T-helper 2 cell treated with Interferon-gamma antibody and Interleukin-4, amounts not matched to agents 5 μg/mL and 100 μg/mL, for 36 hours (primary cell): Measurements from ENCODE around the gene SDK1.

Source experiments
- DNase-seq: peaks from one replicate; pipeline ENCODE4 v3.0.0; 2021; ENCODE audit warnings: low spot score
- H3K27ac Mint-ChIP-seq: one replicate; pipeline ENCODE4 v1.8.0; 2021; ENCODE audit warnings: mild to moderate bottlenecking, mixed read lengths
- H3K27me3 Mint-ChIP-seq: one replicate; pipeline ENCODE4 v1.8.0; 2021; ENCODE audit warnings: low read depth, mixed read lengths
- H3K36me3 Mint-ChIP-seq: one replicate; pipeline ENCODE4 v1.8.0; 2021; ENCODE audit warnings: low read depth, mixed read lengths
- H3K4me1 Mint-ChIP-seq: one replicate; pipeline ENCODE4 v1.8.0; 2021; ENCODE audit warnings: low read depth, mixed read lengths
- H3K4me3 Mint-ChIP-seq: one replicate; pipeline ENCODE4 v1.8.0; 2022; ENCODE audit warnings: mild to moderate bottlenecking, moderate library complexity, mixed read lengths
- H3K9me3 Mint-ChIP-seq: one replicate; pipeline ENCODE4 v1.8.0; 2021; ENCODE audit warnings: mixed read lengths

SDK1 gene

DNA sequence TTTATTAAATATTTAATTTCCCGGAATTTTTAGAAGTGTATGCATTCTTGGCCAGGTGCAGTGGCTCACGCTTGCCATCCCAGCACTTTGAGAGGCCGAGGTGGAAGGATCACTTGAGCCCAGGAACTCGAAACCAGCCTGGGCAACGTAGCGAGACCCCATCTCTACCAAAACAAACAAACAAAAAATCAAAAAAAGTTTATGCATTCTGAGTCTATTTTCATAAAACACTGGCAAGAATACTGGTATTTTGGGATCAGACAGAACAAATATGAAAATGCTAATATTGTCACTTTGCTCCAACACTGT, 940.2 kb downstream of the SDK1 start:
- Mint-ChIP-seq H3K4me3 (no peak overlapping the region), H3K36me3 (no peaks in the 10 kb centered on the region), H3K9me3 (peaks cover 4% of the 10 kb centered on the region), H3K27me3 (no peaks in the 10 kb centered on the region), H3K4me1 (no peaks in the 10 kb centered on the region), H3K27ac (no peak overlapping the region)
- DNase-seq: no peak

DNA sequence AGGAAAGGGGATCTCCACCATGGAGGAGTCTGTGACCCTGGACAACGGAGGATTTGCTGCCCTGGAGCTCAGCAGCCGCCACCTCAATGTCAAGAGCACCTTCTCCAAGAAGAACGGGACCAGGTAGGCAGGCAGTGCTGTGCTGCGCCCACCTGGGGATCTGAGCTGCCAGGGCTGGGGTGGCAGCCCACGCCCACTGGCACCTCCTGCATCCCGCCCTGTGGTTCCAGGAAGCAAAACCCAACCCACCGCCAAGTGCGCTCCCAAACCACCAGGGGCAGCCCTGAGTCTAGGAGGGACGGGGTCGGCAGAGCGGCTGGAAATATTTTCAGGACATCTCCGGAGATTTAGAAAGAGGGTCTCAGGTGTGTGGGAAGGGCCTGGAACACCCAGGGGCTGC, 940.7 kb downstream of the SDK1 start:
- Mint-ChIP-seq H3K9me3 (peaks cover 4% of the 10 kb centered on the region), H3K27me3 (no peaks in the 10 kb centered on the region), H3K4me1 (no peaks in the 10 kb centered on the region), H3K4me3 (no peak overlapping the region), H3K27ac (no peak overlapping the region), H3K36me3 (no peaks in the 10 kb centered on the region)
- DNase-seq: no peak

DNA sequence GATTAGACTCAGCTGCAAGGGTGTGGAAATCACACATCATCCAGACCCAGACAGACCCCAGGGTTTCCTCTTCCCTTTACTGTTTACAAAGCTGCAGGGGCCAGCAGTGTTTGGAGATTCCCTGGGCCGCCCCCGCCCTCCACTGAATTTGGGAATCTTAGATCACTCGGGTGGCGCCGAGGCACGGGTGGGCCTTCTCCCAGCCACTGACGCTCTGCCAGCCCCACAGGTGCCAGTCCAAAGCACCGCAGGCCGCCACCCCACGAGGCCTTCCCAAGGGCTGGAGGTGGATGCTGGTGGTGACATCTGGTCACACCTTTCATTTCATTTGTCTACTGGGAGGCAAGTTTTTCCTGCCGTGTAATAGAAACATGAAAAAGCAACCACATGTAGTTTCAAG, 941.7 kb downstream of the SDK1 start:
- no peak overlapping the region for H3K4me3 Mint-ChIP-seq
- H3K9me3 Mint-ChIP-seq: peaks cover 4% of the 10 kb centered on the region
- no peak overlapping the region for H3K27ac Mint-ChIP-seq
- H3K27me3 Mint-ChIP-seq: no peaks in the 10 kb centered on the region
- DNase-seq: no peak
- no peaks in the 10 kb centered on the region for H3K36me3 Mint-ChIP-seq
- no peaks in the 10 kb centered on the region for H3K4me1 Mint-ChIP-seq

DNA sequence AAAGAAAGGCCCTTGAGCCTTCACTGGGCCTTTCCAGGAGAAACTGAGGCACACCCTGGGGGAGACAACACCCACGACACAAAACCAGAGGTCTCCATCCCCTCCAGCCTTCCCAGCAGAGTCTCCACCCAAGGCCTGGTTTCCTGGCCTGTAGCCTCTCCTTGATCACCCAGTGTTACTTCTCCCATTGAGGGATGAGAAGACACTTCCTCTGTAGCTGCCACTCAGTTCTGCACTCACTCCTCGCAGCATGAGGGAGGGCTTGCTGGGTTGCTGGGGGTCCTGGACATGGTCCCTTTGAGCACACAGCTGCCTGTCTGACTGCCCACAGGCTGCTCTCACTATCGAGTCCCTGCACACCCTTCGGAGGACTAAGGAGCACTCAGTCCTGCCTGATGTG, 943.0 kb downstream of the SDK1 start:
- Mint-ChIP-seq H3K27ac (no peak overlapping the region), H3K4me1 (no peaks in the 10 kb centered on the region), H3K36me3 (no peaks in the 10 kb centered on the region), H3K27me3 (no peaks in the 10 kb centered on the region), H3K4me3 (no peak overlapping the region), H3K9me3 (peaks cover 15% of the 10 kb centered on the region)
- DNase-seq: no peak

DNA sequence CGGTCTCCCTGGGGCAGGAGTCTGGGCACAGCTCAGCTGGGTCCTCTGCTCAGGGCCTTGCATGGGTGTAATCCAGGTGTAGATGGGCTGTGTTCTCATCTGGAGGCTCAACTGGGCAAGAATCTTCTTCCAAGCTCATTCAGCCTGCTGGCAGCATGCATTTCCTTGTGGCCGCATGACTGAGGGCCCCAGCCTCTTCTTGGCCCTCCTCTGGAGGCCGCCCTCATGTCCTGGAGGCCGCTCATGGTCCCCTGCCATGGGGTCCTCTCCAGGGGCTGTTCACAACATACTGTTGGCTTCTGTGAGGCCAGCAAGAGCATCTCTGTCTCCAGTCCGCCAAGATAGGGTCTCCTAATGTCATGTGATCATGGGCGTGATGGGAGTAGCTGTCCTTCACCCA, 943.6 kb downstream of the SDK1 start:
- no peaks in the 10 kb centered on the region for H3K36me3 Mint-ChIP-seq
- no peak overlapping the region for H3K4me3 Mint-ChIP-seq
- H3K9me3 Mint-ChIP-seq: peaks cover 16% of the 10 kb centered on the region
- H3K27ac Mint-ChIP-seq: no peak overlapping the region
- H3K4me1 Mint-ChIP-seq: no peaks in the 10 kb centered on the region
- no peak for DNase-seq
- H3K27me3 Mint-ChIP-seq: no peaks in the 10 kb centered on the region

DNA sequence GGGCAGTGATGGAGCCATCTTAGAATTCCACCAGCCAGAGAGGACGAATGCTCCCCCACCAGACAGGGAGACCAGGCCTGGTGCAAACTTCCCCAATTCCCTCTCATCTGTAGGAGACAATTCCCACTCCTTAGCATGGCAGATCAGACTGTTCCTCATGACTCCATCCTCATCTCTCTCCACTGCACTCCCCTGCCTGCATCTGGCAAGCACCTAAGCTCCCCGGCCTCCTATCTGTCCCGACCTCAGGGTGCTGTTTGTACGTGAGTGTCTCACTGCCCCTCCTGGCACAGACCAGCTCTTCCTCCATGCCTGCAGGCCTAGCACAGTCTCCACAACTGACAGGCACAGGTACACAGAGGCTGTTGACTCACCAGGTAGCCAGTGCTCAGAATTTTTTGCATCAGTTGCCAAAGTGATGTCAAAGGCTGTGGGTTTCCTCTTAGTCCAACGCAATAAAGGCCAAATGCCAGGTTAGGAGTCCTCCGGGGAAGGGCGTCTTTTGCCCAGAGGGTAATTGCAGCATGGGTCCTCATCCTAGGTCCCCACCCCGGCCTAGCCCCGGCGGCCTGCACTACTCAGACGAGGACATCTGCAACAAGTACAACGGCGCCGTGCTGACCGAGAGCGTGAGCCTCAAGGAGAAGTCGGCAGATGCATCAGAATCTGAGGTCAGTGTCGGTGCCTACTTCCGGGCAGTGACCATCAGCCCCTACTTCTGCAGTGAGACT, 944.2 kb downstream of the SDK1 start:
- no peaks in the 10 kb centered on the region for H3K27me3 Mint-ChIP-seq
- no peaks in the 10 kb centered on the region for H3K4me1 Mint-ChIP-seq
- no peaks in the 10 kb centered on the region for H3K36me3 Mint-ChIP-seq
- DNase-seq: no peak
- H3K27ac Mint-ChIP-seq: no peak overlapping the region
- no peak overlapping the region for H3K4me3 Mint-ChIP-seq
- peaks cover 22% of the 10 kb centered on the region for H3K9me3 Mint-ChIP-seq

DNA sequence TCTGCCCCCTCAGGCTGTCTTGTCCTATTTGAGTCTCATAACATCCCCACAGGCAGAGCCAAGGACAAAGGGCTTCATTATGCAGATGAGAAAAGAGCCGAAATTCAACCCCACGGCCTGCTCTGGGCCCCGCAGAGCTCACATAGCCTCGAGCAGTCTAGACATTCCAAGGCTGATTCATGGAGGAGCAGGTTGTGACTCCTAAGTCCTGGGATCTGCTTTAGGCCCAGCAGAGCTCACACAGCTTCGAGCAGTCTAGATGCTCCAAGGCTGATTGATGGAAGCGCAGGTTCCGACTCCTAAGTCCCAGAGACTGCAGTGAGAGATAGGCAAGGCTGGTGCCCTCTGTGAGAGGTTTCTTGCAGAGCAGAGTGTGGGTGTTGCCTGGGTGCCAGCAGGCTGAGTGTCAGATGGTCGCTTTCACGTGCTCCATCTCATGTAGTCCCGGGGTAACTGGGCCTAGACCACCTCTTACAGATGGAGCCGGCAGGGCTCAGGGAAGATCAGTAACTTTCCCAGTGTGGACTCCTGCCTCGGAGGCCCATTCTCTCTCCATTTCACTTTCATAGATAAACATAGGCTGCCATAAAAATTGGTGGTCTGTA, 944.9 kb downstream of the SDK1 start:
- no peak overlapping the region for H3K27ac Mint-ChIP-seq
- peaks cover 24% of the 10 kb centered on the region for H3K9me3 Mint-ChIP-seq
- no peaks in the 10 kb centered on the region for H3K27me3 Mint-ChIP-seq
- no peak for DNase-seq
- H3K36me3 Mint-ChIP-seq: no peaks in the 10 kb centered on the region
- H3K4me1 Mint-ChIP-seq: no peaks in the 10 kb centered on the region
- no peak overlapping the region for H3K4me3 Mint-ChIP-seq

DNA sequence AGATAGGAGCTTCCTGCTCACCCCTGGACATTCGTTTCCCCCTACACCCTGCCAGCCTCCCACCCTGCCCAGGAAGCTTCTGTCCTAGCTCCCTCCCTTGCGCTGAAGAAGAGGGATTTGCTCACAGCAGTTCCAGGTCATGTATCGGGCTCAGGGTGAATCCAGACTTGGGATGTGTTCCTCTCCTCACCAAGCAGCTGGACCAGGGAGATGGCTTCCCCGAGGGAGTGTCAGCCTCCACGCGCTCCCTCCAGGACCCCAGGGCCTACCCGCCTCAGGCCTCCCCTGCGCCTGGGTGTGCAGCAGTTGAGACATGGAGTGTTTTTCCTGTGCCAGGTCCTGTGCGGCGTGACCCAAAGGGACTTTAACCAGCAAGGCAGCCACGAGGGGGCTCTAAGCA, 945.5 kb downstream of the SDK1 start:
- Mint-ChIP-seq H3K9me3 (peaks cover 30% of the 10 kb centered on the region), H3K4me1 (no peaks in the 10 kb centered on the region), H3K36me3 (no peaks in the 10 kb centered on the region), H3K27me3 (no peaks in the 10 kb centered on the region), H3K27ac (no peak overlapping the region), H3K4me3 (no peak overlapping the region)
- no peak for DNase-seq

DNA sequence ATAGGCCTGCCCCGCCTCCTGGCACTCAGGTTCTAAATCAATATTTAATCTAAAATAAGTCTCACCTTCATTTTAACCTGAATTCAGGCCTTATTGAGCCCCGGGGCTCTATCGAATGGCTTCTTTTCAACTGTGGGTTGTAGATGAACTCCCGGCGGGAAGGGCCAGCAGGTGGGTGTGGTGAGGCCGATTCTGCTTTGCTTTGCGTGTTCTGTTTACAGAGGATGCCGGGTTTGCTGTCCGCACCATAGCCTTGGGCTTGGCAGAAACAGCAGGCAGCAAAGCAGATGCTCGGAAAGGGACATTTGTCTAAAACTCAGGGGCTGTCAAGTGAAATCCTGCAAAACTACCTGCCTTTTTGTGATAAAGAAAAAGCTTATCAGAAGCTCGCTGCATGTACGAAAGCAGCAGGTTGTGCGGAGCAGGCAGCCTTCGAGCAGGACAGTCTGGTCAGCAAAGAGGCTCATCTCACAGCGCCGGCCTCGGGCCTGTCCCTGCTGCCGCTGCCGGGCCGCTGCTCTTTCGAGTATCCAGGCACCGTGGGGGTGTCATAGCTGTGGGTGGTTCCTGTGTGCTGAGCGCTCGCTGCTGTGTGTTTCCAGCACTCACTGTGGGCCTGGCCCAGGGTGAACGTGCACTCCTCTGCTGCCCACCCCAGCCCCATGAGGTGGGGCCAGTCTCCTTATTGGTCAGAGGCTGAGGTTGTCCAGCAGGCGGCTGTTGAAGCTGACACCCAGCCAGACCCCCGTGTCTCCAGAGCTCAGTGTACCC, 946.2 kb downstream of the SDK1 start:
- Mint-ChIP-seq H3K4me3 (no peak overlapping the region), H3K27me3 (no peaks in the 10 kb centered on the region), H3K36me3 (no peaks in the 10 kb centered on the region), H3K4me1 (no peaks in the 10 kb centered on the region), H3K9me3 (peaks cover 35% of the 10 kb centered on the region), H3K27ac (no peak overlapping the region)
- DNase-seq: no peak

DNA sequence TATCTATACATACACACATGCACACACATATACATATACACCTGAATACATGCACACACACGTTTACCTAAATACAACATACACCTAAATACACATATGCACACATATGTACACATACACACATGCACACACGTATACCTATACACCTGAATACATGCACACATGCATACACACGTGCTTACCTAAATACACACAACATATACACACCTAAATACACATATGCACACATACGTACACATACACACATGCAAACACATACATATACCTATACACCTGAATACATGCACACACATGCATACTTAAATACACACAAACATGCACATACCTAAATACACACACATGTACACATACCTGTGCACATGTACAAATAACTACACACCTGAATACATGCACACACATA, 947.2 kb downstream of the SDK1 start:
- DNase-seq: no peak
- no peaks in the 10 kb centered on the region for H3K36me3 Mint-ChIP-seq
- no peaks in the 10 kb centered on the region for H3K27me3 Mint-ChIP-seq
- H3K4me3 Mint-ChIP-seq: no peak overlapping the region
- peaks cover 44% of the 10 kb centered on the region for H3K9me3 Mint-ChIP-seq
- no peaks in the 10 kb centered on the region for H3K4me1 Mint-ChIP-seq
- no peak overlapping the region for H3K27ac Mint-ChIP-seq

DNA sequence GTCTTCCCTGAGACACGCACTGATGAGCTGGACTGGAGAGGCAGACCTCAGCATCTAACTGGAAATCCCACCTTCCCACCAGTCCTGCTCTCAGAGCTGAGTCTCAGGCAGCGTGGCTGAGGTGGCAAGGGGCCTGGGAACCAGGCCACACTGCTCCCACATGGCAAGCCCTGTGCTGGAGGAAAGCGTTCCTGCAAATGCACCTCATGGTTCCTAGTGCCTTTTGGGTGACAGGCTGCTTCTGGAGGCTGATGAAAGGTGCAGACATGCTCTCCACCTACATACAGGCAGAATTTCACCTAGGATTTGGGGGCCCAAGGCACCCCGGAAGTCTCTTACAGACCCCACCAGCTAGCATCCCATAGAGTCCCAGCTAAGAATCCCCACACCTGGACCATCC, 948.2 kb downstream of the SDK1 start:
- Mint-ChIP-seq H3K4me3 (no peak overlapping the region), H3K36me3 (no peaks in the 10 kb centered on the region), H3K4me1 (no peaks in the 10 kb centered on the region)

DNA sequence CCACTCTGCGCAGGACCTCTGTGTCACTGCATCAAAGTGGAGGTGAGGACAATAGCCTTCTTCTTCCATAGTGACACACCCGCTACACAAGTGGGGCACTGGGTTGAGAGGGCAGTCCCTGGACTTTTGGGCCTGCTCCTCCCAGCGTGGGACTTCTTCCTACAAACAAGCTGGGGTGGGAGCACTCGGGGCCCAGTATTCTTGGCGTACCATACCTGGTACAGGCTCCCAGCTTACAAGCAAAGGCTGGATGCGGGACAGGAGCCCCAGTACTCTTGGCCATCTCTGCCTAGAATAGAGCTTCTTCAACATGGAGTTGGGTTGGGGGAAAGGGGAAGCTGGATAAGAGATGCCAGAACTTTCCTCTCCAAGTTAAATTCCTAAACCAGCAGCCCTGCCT, 954.3 kb downstream of the SDK1 start:
- Mint-ChIP-seq H3K36me3 (no peaks in the 10 kb centered on the region), H3K4me1 (no peaks in the 10 kb centered on the region), H3K27me3 (no peaks in the 10 kb centered on the region), H3K27ac (no peak overlapping the region), H3K9me3 (peaks cover 44% of the 10 kb centered on the region), H3K4me3 (no peak overlapping the region)
- DNase-seq: no peak

More for the DNA sequence above, 948.2 kb downstream of the SDK1 start:
- no peak overlapping the region for H3K27ac Mint-ChIP-seq
- peaks cover 52% of the 10 kb centered on the region for H3K9me3 Mint-ChIP-seq
- no peaks in the 10 kb centered on the region for H3K27me3 Mint-ChIP-seq
- DNase-seq: no peak

DNA sequence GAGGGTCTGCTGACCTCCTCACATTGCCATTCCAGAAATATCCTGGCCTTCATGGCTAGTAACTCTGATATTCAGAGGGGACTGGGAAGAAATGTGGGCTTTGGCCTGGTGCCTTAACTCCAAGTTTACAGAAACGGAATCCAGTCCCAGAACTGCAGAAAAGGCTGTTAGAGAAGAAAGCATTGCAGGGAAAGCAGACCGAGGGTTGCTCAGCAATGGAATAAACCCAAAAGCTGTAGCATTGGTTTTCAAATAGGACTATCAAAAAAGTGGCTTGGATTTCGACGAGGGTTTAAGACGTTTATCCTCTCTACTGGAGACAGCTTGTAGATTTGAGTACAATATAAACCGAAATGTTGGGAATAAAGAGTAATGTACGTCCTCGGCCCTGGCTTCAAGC, 955.2 kb downstream of the SDK1 start:
- Mint-ChIP-seq H3K9me3 (peaks cover 38% of the 10 kb centered on the region), H3K36me3 (no peaks in the 10 kb centered on the region), H3K4me3 (no peak overlapping the region), H3K4me1 (no peaks in the 10 kb centered on the region), H3K27ac (no peak overlapping the region), H3K27me3 (no peaks in the 10 kb centered on the region)
- no peak for DNase-seq

DNA sequence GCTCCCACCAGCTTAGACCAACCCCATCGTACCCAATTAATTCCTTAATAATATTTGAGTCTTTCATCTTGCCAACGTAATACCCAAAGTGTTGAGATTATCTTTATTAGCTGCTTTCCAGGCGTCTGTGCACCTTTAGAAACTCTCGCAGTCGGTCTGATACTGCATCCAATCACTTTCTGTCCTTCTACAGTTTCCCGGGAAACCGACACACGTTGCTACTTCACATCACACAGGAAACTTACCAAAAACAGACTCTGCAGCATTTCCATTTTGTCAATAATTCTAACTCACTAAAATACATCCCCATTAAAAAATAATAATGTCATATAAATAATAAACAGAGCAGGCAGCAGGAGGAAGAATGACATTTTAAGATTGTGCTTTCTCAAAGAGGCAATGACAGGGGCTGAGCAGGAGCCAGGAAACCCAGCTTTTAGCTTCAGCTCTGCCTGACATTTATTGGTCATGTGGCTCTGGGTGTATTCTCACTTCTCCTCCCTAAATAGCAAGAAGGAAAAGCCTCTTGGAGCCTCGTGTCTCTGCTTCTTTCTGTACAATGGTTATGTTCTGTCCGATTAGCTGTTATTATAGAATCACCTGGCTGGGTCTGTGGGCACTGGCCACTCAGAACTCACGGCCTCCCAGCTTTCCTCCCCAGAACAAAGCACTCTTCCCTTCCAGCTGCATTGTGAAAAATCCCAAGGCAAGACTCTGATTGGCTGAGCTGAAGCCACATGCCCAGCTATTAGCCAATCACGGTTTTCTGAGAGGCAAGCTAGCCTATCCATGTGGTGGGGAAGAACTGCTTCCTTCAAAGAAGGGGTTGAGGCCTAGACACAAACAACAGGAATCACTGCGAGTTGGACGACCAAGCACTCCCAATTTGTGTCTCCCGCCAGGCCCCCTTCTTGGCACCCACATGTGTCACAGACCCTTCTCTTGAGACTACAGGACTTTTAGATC, 956.4 kb downstream of the SDK1 start:
- Mint-ChIP-seq H3K27ac (no peak overlapping the region), H3K4me1 (no peaks in the 10 kb centered on the region), H3K9me3 (peaks cover 29% of the 10 kb centered on the region), H3K27me3 (no peaks in the 10 kb centered on the region), H3K4me3 (no peak overlapping the region), H3K36me3 (no peaks in the 10 kb centered on the region)
- no peak for DNase-seq
